ENCODE measurements around the gene ANKRD13A.

ANKRD13A gene

GRCh38 chr12:109963330-109963729 is 35.9 kb upstream of the ANKRD13A start:
- in situ Hi-C loops (cut with HindIII; ENCODE audit: low sequenced_read_pairs) = loop anchor here (5.0 to 10.0 kb wide), 3 partner anchors 34 to 89 kb away; partner anchors contain the start of genes ANKRD13A and GIT2
- no peak for TF ChIP-seq CTCF (IDR thresholded peaks at IDR 0.05; ENCODE audit: low read depth, low read length, missing control alignments)
- H3K4me3 ChIP-seq (ENCODE audit: low read depth, low read length) = no peak overlapping the region
- no peak for DNase-seq (ENCODE audit: low read depth)

GRCh38 chr12:109963743-109964429 is 35.3 kb upstream of the ANKRD13A start:
- no peak overlapping the region for H3K4me3 ChIP-seq (ENCODE audit: low read depth, low read length)
- in situ Hi-C loops (cut with HindIII; ENCODE audit: low sequenced_read_pairs) = loop anchor here (5.0 to 10.0 kb wide), 3 partner anchors 33 to 89 kb away; partner anchors contain the start of genes ANKRD13A and GIT2
- no peak for TF ChIP-seq CTCF (IDR thresholded peaks at IDR 0.05; ENCODE audit: low read depth, low read length, missing control alignments)
- DNase-seq (ENCODE audit: low read depth) = no peak

- in situ Hi-C loops (cut with HindIII; ENCODE audit: low sequenced_read_pairs) = loop anchor here (10.0 kb wide), 1 partner anchor 92 kb away; no protein-coding TSS in a partner anchor
- DNase-seq (ENCODE audit: low read depth) = no peak
- no peak for TF ChIP-seq CTCF (IDR thresholded peaks at IDR 0.05; ENCODE audit: low read depth, low read length, missing control alignments)
- no peak overlapping the region for H3K4me3 ChIP-seq (ENCODE audit: low read depth, low read length)
These were observed 32.7 kb upstream of the ANKRD13A start for GRCh38 chr12:109966546-109966945.

GRCh38 chr12:109967383-109968031 is 31.7 kb upstream of the ANKRD13A start:
- DNase-seq (ENCODE audit: low read depth) = no peak
- no peak for TF ChIP-seq CTCF (IDR thresholded peaks at IDR 0.05; ENCODE audit: low read depth, low read length, missing control alignments)

GRCh38 chr12:109968032-109968420 is 31.2 kb upstream of the ANKRD13A start:
- no peak for TF ChIP-seq CTCF (IDR thresholded peaks at IDR 0.05; ENCODE audit: low read depth, low read length, missing control alignments)
- no peak for DNase-seq (ENCODE audit: low read depth)
- no peak overlapping the region for H3K4me3 ChIP-seq (ENCODE audit: low read depth, low read length)
- in situ Hi-C loops (cut with HindIII; ENCODE audit: low sequenced_read_pairs) = loop anchor here (10.0 kb wide), 1 partner anchor 93 kb away; no protein-coding TSS in a partner anchor

More at GRCh38 chr12:109967383-109968031, 31.7 kb upstream of the ANKRD13A start:
- in situ Hi-C loops (cut with HindIII; ENCODE audit: low sequenced_read_pairs) = loop anchor here (10.0 kb wide), 1 partner anchor 93 kb away; no protein-coding TSS in a partner anchor
- H3K4me3 ChIP-seq (ENCODE audit: low read depth, low read length) = no peak overlapping the region

- H3K4me3 ChIP-seq (ENCODE audit: low read depth, low read length) = no peak overlapping the region
- in situ Hi-C loops (cut with HindIII; ENCODE audit: low sequenced_read_pairs) = loop anchor here (10.0 kb wide), 1 partner anchor 94 kb away; no protein-coding TSS in a partner anchor
- TF ChIP-seq CTCF (IDR thresholded peaks at IDR 0.05; ENCODE audit: low read depth, low read length, missing control alignments) = no peak
- no peak for DNase-seq (ENCODE audit: low read depth)
These were observed 30.4 kb upstream of the ANKRD13A start for GRCh38 chr12:109968801-109969200.
